Thyroid gland (tissue), 4 donors: ENCODE data around the gene THAP8. TPM values are rescaled to one million over a fixed set of nuclear protein-coding genes. Genes with fewer than 3 reads are reported as not detected.

Experiments used
- DNase-seq, 2 donors: peaks; one replicate each; pipeline ENCODE4 v3.0.0-alpha.2; 2019
- H3K27ac ChIP-seq, 3 donors: fragments of 200-600 bp; sonication (generic); 1 replicate in 2 of 3; 2 replicates in 1 of 3; pipeline ENCODE4 v1.5.1; 2016 to 2019; ENCODE audit warnings: mild to moderate bottlenecking in 1 of 3, moderate library complexity in 1 of 3
- H3K27me3 ChIP-seq: fragments of 200-600 bp; sonication (generic); one replicate; pipeline ENCODE4 v1.5.1; 2019
- H3K36me3 ChIP-seq, 2 donors: fragments of 200-600 bp; sonication (generic); one replicate each; pipeline ENCODE4 v1.5.1; 2016 to 2019
- H3K4me1 ChIP-seq, 2 donors: fragments of 200-600 bp; sonication (generic); one replicate each; pipeline ENCODE4 v1.5.1; 2017 to 2019
- H3K4me3 ChIP-seq, 3 donors: fragments of 200-600 bp; sonication (generic); replicated peaks in 1 of 3; 1 replicate in 2 of 3; 2 replicates in 1 of 3; pipeline ENCODE4 v1.5.1; 2016; ENCODE audit warnings: mild to moderate bottlenecking in 1 of 3
- H3K9me3 ChIP-seq: fragments of 200-600 bp; sonication (generic); one replicate; pipeline ENCODE4 v1.5.1; 2017
- CTCF ChIP-seq, 6 experiments: fragments of 200-600 bp in 3 of 6; fragments of 450-650 bp in 3 of 6; sonication (generic) in 3 of 6; IDR thresholded peaks; one replicate each; pipeline ENCODE4 v1.5.1; 2016 to 2019; ENCODE audit warnings: antibody characterized with exemption in 6 of 6, mild to moderate bottlenecking in 2 of 6, inconsistent platforms in 1 of 6, moderate library complexity in 1 of 6
- POLR2A ChIP-seq, 2 donors: fragments of 450-650 bp; IDR thresholded peaks; one replicate each; pipeline ENCODE4 v1.6.1; 2017; ENCODE audit warnings: antibody characterized with exemption in 2 of 2, mild to moderate bottlenecking in 2 of 2, moderate library complexity in 1 of 2
- WGBS, 2 donors: methylation state at CpG; one replicate each; pipeline ENCODE4 v1.1.5; 2017; 5-methylcytosine and 5-hydroxymethylcytosine counted together
- intact Hi-C: fragments of 100-400 bp; cut with DNase I; formaldehyde crosslinking; loops from one replicate; pipeline ENCODE4 v1.15.1; 2023
- total RNA-seq, 4 donors: library from RNA; depleted of rRNA; stranded (reverse); fragments of >200 nt; gene quantifications; one replicate each; pipeline ENCODE4 v1.2.3, GENCODE V29; 2016

Gene THAP8
- total RNA-seq, 4 donors from 2014 or later, result 5.0 to 14.2 (median 10.1) TPM

- intact Hi-C loops, result loop anchor here (5.0 kb wide), 1 partner anchor 42 kb away; the partner anchor contains the start of genes THAP8 and WDR62
- 51 to 58% methylated on average over 15 of the region's 15 CpGs for WGBS, 2 donors
- no peak for TF ChIP-seq CTCF (IDR thresholded peaks at IDR 0.05)
- TF ChIP-seq POLR2A (IDR thresholded peaks at IDR 0.05), result no peak
These were observed 44.3 kb downstream of the THAP8 start for GRCh38 chr19:36009633-36010379.

GRCh38 chr19:36009220-36009619, 44.9 kb downstream of the THAP8 start:
- peak overlapping the region; percentile 21 to 36 (median 27) for H3K4me3 ChIP-seq
- TF ChIP-seq POLR2A (IDR thresholded peaks at IDR 0.05), result peak in 1 of 2 donors; percentile 72
- TF ChIP-seq CTCF (IDR thresholded peaks at IDR 0.05), result no peak
- DNase-seq, result peak; percentile 76 to 78
- no peaks in the 10 kb centered on the region for H3K27me3 ChIP-seq
- intact Hi-C loops, result no loop called here
- H3K4me1 ChIP-seq, result peaks cover 12 to 20% of the 10 kb centered on the region in 2 donors
- WGBS, 2 donors, result 0 to 3% methylated on average over 9 to 24 of the region's 50 CpGs
- peak overlapping the region; percentile 30 to 71 (median 56) for H3K27ac ChIP-seq
- H3K9me3 ChIP-seq, result no peaks in the 10 kb centered on the region
- H3K36me3 ChIP-seq, result no peaks in the 10 kb centered on the region

More at GRCh38 chr19:36009633-36010379, 44.3 kb downstream of the THAP8 start:
- Histone ChIP-seq H3K4me1 (peaks cover 16 to 24% of the 10 kb centered on the region in 2 donors), H3K4me3 (peak overlapping the region in 1 of 3 donors; percentile 36), H3K27me3 (no peaks in the 10 kb centered on the region), H3K9me3 (no peaks in the 10 kb centered on the region), H3K27ac (peak overlapping the region; percentile 30 to 71 (median 56)), H3K36me3 (no peaks in the 10 kb centered on the region)
- DNase-seq, result no peak

DNA sequence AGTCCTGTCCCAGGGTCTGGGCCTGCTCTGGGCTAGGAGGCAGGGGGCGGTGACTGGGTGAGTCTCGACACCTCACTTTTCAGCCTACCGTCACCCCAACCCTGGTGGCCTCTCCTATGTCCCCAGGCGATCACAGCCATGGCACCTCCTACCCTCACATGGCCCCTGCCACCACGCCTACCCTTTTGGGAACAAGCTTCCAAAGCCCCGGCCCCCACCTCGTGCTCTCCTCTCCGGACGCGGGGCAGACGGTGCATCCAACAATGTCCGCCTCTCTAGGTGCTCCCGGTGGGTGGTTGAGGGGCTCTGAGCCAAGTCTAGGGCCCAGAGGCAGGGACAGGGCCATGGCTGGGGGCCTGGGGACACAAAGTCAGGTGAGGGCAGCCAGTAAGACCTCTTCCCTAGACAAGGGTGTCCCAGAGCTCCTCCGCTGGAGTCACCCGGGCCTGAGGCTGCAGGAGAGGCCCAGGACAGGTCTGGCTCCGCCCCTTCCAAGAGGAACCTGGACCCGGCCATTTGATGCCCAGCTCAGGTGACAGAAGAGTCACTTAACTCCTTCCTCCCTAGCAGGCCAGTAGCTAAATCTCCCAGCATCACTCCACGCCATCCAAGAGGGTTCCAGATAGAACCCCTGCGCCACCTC, 45.6 kb downstream of the THAP8 start, which contains the start of gene SYNE4:
TSS of gene SYNE4 (minus strand) at position 478 of the 643 bp plus-strand sequence. CDS start at position 346, 132 bp downstream.
- DNase-seq, result peak; percentile 90 to 91
- peak within 1 kb of the TSS; percentile 36 to 40 (median 38) for H3K4me3 ChIP-seq
- intact Hi-C loops, result no loop called here
- WGBS, 2 donors, result 11 to 34% methylated on average over 7 to 12 of the region's 19 CpGs
- TF ChIP-seq CTCF (IDR thresholded peaks at IDR 0.05), result no peak
- peak in 1 of 2 donors; percentile 72 for TF ChIP-seq POLR2A (IDR thresholded peaks at IDR 0.05)
- H3K36me3 ChIP-seq, result no peaks in the 10 kb centered on the region
- peaks cover 10 to 17% of the 10 kb centered on the region in 2 donors for H3K4me1 ChIP-seq
- no peaks in the 10 kb centered on the region for H3K27me3 ChIP-seq
- peak within 1 kb of the TSS; percentile 43 to 71 (median 56) for H3K27ac ChIP-seq
- H3K9me3 ChIP-seq, result no peaks in the 10 kb centered on the region

DNA sequence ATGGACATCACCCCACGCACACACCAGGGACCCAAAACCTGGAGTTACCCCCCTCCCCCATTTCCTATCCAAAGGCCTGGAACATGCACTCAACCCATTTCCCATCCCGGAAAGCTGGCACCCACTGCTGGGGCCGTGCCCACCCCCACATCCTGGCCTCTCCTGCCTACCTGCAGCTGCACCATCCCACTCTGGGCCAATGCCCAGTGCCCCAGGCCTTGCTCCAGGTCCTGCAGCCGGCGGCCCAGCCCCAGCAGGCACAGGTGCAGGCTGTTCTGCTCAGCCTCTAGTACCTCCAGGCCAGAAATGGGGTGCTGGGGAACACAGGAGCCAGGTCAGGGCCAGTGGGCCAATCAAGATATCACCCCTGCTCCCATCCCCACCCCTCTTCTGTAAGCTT, 47.1 kb downstream of the THAP8 start:
- 67 to 96% methylated on average over 2 to 4 of the region's 5 CpGs for WGBS, 2 donors

More for the DNA sequence above, 47.1 kb downstream of the THAP8 start:
- Histone ChIP-seq H3K4me1 (peaks cover 4 to 13% of the 10 kb centered on the region in 2 donors), H3K4me3 (no peak overlapping the region), H3K27ac (no peak overlapping the region), H3K9me3 (no peaks in the 10 kb centered on the region), H3K27me3 (no peaks in the 10 kb centered on the region), H3K36me3 (no peaks in the 10 kb centered on the region)
- no peak for TF ChIP-seq POLR2A (IDR thresholded peaks at IDR 0.05)
- TF ChIP-seq CTCF (IDR thresholded peaks at IDR 0.05), result no peak
- no peak for DNase-seq
- intact Hi-C loops, result no loop called here
